Lung (tissue), 12 donors: ENCODE results near the gene HPS1. TPM values are rescaled to one million over a fixed set of nuclear protein-coding genes. Genes with fewer than 3 reads are reported as not detected.

Experiments
- ATAC-seq: fragments of 200-7000 bp; cut with Tn5 transposase; one replicate; pipeline ENCODE4 v1.9.1; 2020; ENCODE audit warnings: moderate number of reproducible peaks; ENCODE audit not compliant: insufficient read depth, low FRiP score
- DNase-seq, 3 donors: peaks; one replicate each; pipeline ENCODE4 v3.0.0-alpha.2; 2013 to 2017
- H3K27ac ChIP-seq, 2 donors: one replicate each; pipeline ENCODE4 v1.5.1; 2013; ENCODE audit warnings: mild to moderate bottlenecking in 2 of 2, moderate library complexity in 2 of 2, control low read depth in 1 of 2, inconsistent platforms in 1 of 2, low read depth in 1 of 2, low read length in 1 of 2
- H3K27me3 ChIP-seq, 3 donors: one replicate each; pipeline ENCODE4 v1.5.1; 2013; ENCODE audit warnings: low read length in 2 of 3; ENCODE audit not compliant: control insufficient read depth in 3 of 3, insufficient read depth in 3 of 3
- H3K36me3 ChIP-seq, 4 donors: one replicate each; pipeline ENCODE4 v1.5.1; 2013; ENCODE audit warnings: low read length in 4 of 4, mild to moderate bottlenecking in 1 of 4, moderate library complexity in 1 of 4; ENCODE audit not compliant: control insufficient read depth in 4 of 4, insufficient read depth in 4 of 4
- H3K4me1 ChIP-seq, 5 donors: one replicate each; pipeline ENCODE4 v1.5.1; 2013; ENCODE audit warnings: low read length in 5 of 5, mild to moderate bottlenecking in 2 of 5, moderate library complexity in 1 of 5; ENCODE audit not compliant: control insufficient read depth in 5 of 5, insufficient read depth in 5 of 5
- H3K4me3 ChIP-seq: one replicate; pipeline ENCODE4 v1.5.1; 2013; ENCODE audit warnings: mild to moderate bottlenecking, control low read depth, moderate library complexity
- H3K9ac ChIP-seq, 2 donors: one replicate each; pipeline ENCODE4 v1.5.1; 2013; ENCODE audit warnings: low read length in 2 of 2, control low read depth in 1 of 2; ENCODE audit not compliant: insufficient read depth in 1 of 2
- H3K9me3 ChIP-seq, 4 donors: one replicate each; pipeline ENCODE4 v1.5.1; 2013; ENCODE audit warnings: low read length in 3 of 4, mild to moderate bottlenecking in 1 of 4, moderate library complexity in 1 of 4; ENCODE audit not compliant: control insufficient read depth in 4 of 4, insufficient read depth in 3 of 4
- WGBS, 2 donors: extraction: QIAGEN DNeasy Blood & Tissue Kit; methylation state at CpG; one replicate each; pipeline ENCODE4 v1.1.7; 2013; 5-methylcytosine and 5-hydroxymethylcytosine counted together
- polyA plus RNA-seq, 2 donors: library from polyadenylated mRNA; stranded (reverse); fragments of 200-250 nt; gene quantifications; one replicate each; pipeline ENCODE4 v1.2.1, GENCODE V29; 2013
- total RNA-seq, 2 donors: library from RNA; depleted of rRNA in 1 of 2; stranded (reverse); fragments of >200 nt in 1 of 2; gene quantifications; one replicate each; pipeline ENCODE4 v1.2.1, GENCODE V29; 2014 to 2021
- TF ChIP-seq, protein P1 (sequence below): IDR thresholded peaks from 2 replicates; pipeline ENCODE4 v1.5.1; 2012; ENCODE audit warnings: mild to moderate bottlenecking; ENCODE audit errors: control extremely low read depth, extremely low read depth
- donor health status: control.
- donor health status: control.
- donor health status: Bipolar disorder and iron deficiency.
- donor health status: healthy.
- donor health status: DM: yes; HTN: yes; CAD: no.

Gene HPS1
- total and polyA plus RNA-seq, 4 donors, result 32.3 to 89.5 (median 58.4) TPM

DNA sequence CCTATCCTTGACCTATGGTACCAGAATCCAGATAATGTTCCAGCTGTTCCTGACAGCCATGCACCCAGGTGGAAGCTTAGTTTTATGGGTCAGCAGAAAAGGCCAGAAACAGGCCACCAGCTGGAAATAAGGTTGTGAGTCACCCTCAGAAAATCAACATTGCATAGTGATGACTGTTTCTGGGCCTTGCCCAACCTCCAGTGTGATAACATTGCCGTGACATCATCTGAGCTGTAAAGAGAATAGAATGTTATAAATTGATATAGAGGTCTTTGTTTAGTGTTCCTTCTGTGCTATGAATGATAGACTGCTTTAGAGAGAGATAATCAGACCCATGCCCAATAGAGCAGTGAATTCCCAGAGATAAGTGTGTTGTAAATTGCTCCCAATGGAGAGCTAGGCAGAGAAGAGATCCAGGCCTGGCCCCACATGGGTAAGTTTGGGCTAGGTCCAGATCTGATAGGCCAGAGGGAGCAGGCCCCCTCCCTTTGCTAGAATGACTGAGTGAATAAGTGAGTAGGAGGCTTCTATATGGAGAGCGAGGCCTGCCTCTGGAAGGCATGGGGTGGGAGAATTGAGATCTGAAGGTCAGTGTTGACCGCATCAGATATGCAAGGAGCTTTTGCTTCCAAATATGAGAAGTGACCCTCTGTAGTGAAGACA, 14.2 kb upstream of the HPS1 start:
- 75 to 92% methylated on average over 3 of the region's 3 CpGs for WGBS, 2 donors
- H3K27me3 ChIP-seq, result no peaks in the 10 kb centered on the region
- no peak overlapping the region for H3K4me3 ChIP-seq
- H3K9ac ChIP-seq, result peak overlapping the region in 1 of 2 donors; percentile 26
- H3K4me1 ChIP-seq, result peaks cover 0 to 9% (median 3%) of the 10 kb centered on the region in 5 donors
- H3K9me3 ChIP-seq, result no peaks in the 10 kb centered on the region
- TF ChIP-seq, protein P1, sequence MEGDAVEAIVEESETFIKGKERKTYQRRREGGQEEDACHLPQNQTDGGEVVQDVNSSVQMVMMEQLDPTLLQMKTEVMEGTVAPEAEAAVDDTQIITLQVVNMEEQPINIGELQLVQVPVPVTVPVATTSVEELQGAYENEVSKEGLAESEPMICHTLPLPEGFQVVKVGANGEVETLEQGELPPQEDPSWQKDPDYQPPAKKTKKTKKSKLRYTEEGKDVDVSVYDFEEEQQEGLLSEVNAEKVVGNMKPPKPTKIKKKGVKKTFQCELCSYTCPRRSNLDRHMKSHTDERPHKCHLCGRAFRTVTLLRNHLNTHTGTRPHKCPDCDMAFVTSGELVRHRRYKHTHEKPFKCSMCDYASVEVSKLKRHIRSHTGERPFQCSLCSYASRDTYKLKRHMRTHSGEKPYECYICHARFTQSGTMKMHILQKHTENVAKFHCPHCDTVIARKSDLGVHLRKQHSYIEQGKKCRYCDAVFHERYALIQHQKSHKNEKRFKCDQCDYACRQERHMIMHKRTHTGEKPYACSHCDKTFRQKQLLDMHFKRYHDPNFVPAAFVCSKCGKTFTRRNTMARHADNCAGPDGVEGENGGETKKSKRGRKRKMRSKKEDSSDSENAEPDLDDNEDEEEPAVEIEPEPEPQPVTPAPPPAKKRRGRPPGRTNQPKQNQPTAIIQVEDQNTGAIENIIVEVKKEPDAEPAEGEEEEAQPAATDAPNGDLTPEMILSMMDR, result no peak
- peak overlapping the region; percentile 51 to 77 for H3K27ac ChIP-seq
- no peaks in the 10 kb centered on the region for H3K36me3 ChIP-seq
- DNase-seq (peak; percentile 49 to 68 (median 51)), ATAC-seq (peak; percentile 80)

DNA sequence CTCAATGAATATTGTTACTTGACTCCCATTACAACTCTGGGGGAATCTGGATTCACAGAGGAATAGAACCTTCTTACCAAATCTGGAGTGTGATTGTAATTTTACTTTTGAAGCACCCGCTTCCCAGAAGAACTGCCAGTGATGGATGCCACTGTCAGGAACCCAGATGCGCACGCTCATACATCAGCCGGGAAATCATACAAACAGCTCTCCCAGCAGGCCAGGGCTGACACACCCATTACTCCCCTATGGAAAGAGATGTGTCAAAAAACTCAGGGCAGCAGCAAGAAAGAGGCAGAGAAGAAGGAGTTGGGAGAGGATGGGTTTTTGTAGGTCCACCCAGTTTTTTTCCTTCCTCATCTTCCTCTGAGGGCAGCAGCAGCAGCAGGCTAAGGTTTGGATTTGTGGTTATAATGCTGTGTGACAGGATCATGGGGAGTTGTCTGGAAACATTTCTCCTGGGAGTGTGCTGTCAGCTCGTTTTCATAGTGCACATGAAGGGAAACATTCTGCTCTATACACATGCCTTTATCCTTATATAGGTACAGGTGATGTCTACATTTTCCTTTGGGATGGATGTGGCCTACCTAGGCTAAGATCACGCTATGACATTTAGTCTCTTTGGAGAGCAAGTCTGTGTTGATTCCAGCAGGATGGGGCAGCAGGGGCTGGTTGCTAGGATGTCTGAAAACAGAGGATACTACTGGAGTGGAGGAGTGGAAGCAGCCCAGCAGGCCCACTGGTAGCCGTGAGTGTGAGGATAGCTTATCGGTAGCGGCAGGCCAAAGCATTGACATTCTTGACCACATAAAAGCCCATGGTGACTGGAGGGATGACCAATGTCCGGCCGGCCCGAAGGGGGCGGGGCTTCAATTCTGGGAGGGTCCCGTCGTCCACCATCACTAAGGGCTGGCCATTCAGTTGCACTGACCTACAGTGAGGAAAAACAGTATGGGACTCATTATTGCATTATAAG, 12.4 kb upstream of the HPS1 start:
- Histone ChIP-seq H3K9ac (no peak overlapping the region), H3K36me3 (no peaks in the 10 kb centered on the region), H3K27ac (no peak overlapping the region), H3K4me3 (no peak overlapping the region), H3K27me3 (no peaks in the 10 kb centered on the region), H3K4me1 (peaks cover 0 to 9% (median 3%) of the 10 kb centered on the region in 5 donors), H3K9me3 (no peaks in the 10 kb centered on the region)
- TF ChIP-seq, protein P1, result no peak
- no peak for ATAC-seq
- no peak for DNase-seq
- 88% methylated on average over 15 of the region's 15 CpGs for WGBS, 2 donors

DNA sequence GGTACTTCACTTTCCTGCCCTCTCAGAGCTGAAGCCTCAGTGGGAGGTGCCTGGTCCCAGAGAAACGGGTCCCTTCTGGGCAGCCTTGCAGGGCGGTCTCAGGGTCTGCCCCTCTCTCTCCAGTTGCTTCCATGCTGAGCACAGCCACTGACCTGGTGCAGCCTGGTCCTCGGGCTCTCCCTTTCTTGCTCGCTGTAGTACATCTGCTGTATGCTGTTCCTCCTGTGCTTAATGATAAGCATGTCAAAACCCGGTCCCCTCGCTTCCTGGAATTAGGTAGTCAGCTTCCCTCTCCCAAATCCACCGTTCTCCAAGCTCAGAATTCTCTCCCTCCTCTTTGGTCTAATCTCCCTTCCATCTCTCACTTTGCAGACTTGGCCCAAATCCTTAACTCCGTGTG, 11.0 kb upstream of the HPS1 start:
- H3K27ac ChIP-seq, result no peak overlapping the region
- TF ChIP-seq, protein P1, result no peak
- H3K4me3 ChIP-seq, result no peak overlapping the region
- H3K36me3 ChIP-seq, result no peaks in the 10 kb centered on the region
- H3K27me3 ChIP-seq, result no peaks in the 10 kb centered on the region
- WGBS, 2 donors, result 29 to 49% methylated on average over 7 to 8 of the region's 8 CpGs
- no peak for DNase-seq
- no peak overlapping the region for H3K9ac ChIP-seq
- H3K9me3 ChIP-seq, result no peaks in the 10 kb centered on the region
- H3K4me1 ChIP-seq, result peaks cover 0 to 9% (median 3%) of the 10 kb centered on the region in 5 donors
- no peak for ATAC-seq
